GM12875 (cell line): ENCODE results near the gene HDAC10.

Source experiments
- H3K4me3 ChIP-seq: one replicate; pipeline ENCODE4 v1.5.1; 2011; ENCODE audit warnings: low read depth, low read length, control low read depth
- TF ChIP-seq, protein P1 (sequence below): IDR thresholded peaks from 2 replicates; pipeline ENCODE4 v1.5.1; 2011; ENCODE audit warnings: low read depth, mild to moderate bottlenecking, control low read depth, inconsistent platforms, low read length, moderate library complexity, borderline replicate concordance; ENCODE audit not compliant: insufficient read depth

Gene HDAC10

GRCh38 chr22:50261615-50262459 is 10.8 kb upstream of the HDAC10 start, which contains the start of gene MAPK12:
TSS of gene MAPK12 (minus strand) at chr22:50261683. CDS start at chr22:50261509, 174 bp downstream.
- TF ChIP-seq, protein P1, sequence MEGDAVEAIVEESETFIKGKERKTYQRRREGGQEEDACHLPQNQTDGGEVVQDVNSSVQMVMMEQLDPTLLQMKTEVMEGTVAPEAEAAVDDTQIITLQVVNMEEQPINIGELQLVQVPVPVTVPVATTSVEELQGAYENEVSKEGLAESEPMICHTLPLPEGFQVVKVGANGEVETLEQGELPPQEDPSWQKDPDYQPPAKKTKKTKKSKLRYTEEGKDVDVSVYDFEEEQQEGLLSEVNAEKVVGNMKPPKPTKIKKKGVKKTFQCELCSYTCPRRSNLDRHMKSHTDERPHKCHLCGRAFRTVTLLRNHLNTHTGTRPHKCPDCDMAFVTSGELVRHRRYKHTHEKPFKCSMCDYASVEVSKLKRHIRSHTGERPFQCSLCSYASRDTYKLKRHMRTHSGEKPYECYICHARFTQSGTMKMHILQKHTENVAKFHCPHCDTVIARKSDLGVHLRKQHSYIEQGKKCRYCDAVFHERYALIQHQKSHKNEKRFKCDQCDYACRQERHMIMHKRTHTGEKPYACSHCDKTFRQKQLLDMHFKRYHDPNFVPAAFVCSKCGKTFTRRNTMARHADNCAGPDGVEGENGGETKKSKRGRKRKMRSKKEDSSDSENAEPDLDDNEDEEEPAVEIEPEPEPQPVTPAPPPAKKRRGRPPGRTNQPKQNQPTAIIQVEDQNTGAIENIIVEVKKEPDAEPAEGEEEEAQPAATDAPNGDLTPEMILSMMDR: no peak
- peak within 1 kb of the TSS; percentile 77 for H3K4me3 ChIP-seq

DNA sequence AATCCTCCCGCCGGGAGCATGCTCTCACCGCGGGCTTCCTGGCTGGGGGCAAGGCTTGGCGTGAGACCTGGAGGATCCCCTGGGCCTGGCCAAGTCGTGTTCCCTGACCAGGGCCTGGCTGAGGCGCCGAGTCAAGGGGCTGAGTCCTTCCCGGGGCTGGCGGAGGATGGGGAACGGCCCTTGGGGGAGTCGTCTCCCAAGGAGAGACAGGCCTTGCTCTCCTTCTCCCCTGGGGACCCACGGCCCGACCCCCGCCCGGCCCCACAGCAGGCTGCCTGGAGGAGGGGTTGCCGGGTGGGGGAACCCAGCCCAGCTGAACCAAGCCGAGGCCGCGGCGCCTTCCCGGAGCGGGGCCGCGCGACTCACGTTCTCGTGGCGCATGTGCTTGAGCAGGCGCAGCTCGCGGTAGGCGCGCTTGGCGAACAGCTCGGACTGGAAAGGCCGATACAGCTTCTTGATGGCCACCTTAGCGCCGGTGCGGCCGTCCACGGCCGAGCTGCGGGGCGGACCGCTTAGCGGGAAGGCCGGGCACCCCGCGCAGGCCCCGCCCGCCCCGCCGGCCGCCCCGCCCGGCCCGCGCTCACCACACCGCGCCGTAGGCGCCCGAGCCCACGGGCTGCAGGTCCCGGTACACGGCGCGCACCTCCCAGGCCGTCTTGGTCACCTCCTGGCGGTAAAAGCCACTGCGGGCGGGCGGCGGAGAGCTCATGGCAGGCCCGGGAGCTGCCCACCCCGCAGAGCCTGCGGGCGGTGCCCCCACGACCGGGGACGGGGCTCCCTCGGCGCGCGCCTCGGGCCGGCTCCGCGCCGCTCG is 9.9 kb upstream of the HDAC10 start:
- TF ChIP-seq, protein P1: no peak
- peak overlapping the region; percentile 77 for H3K4me3 ChIP-seq

DNA sequence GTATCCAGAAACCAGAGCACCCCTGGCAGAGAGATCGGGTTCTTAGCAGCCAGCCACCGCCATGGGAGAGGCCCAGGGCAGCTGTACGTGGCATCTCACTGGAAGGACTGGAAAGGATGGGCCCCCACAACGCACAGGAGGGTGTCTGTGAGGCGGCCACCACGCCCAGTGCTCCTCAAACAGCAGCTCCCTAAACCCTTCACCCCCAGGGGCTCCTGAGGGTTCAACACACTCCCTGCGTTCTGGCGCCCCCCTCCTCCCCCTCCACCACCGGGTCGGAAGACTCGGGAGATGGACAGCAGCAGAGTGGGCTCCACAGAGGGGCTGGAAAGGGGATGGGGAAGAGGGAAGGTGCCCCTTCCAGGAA is 9.4 kb upstream of the HDAC10 start:
- TF ChIP-seq, protein P1: no peak
- peak overlapping the region; percentile 77 for H3K4me3 ChIP-seq

DNA sequence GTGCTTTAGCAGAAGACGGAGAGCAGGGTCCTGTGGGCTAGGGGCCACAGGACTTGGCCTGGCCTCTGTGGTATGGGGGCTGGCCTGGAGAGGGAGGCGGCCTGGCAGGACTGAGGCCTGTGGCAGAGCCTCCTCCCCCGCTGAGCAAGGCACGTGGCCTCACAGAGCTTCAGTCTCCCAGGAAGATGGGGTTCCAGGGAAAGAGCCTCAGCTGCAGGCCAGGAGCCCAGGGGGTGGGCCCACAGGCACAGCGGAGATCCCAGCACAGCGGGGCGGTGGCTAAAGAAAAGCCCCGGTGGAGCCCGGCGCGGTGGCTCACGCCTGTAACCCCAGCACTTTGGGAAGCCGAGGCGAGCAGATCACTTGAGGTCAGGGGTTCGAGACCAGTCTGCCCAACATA is 8.2 kb upstream of the HDAC10 start:
- no peak overlapping the region for H3K4me3 ChIP-seq
- TF ChIP-seq, protein P1: no peak

DNA sequence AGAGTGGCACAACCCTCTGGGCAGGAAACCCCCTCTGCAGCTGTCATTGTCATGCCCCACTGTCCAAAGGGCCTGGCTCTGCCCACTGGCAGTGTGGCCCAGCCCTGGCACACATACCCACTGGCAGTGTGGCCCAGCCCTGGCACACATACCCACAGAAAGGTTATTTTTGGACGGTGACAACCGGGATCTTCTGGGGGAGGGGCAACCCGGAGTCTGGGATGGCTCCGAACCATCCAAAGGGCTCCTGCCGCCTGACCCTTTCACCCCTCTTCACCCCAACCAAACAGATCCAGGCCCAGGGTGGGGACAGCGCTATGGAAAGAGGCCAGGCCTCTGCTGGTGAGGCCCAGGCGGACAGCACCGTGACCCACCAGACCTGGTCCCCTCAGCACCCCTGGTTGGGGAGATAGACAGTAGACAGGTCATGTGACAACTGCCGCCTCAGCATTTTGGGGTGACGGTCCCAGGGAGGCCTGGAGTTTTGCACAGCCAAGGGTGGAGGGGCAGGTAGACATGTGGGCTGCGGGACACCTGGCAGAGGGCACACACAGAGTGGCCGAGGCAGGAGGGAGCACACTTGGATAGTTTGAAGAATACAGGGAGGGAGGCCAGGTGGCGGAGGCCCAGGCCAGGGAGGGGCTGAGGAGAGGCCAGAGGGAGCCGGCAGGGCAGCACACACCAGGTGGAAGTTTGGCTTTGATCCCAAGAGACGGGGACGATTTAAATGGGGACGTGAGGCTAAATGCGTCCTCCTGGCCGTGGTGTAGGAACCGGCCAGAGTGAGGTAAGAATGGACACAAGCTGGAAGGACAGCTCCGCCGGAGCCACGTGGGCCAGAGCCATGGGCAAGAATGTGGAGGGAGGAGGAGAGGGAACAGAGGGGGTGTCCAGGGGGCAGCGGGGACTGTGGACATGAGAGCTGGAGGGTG is 7.6 kb upstream of the HDAC10 start:
- H3K4me3 ChIP-seq: no peak overlapping the region
- TF ChIP-seq, protein P1: no peak

DNA sequence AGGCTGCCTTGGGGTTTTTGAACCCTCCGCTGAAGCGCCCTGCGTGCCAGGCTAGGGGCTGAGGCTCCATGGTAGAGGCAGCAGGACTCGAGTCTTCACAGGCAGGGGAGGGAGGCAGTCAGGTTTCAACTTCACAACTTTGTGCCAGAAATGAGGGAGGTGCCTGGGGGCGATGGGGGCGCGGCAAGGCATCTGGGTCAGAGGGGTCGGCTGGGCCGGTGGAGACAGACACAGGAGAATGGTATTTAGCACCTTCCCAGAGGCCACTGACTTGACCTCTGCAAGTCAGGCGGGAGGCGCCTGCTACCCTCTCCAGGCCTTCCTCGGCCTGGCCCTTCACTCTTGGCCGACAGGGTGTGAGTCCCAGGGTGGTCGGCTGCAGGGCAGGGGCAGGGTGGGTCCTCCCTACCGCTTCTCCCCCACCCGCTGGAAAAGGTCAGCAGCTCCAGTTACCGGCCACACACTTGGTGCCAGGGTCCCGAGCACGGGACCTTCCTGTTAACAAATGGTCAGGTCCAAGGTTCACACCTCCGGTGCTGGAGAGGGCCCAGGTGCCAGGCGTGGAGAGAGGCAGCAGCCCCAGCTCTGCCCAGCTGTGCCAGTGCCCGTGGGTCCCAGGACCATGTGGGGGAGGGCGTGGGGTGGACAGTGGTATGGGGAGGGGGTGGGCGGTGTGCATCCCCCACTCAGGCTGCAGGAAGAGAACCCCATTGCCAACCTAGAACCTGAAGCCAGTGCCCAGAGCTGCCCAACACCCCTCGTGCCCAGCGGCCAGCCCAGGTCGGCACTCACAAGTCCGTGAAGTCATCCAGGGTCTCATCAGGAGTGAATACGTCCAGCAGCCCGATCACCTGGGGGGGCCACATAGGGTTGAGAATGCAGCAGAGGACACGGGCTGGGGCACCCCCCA is 6.6 kb upstream of the HDAC10 start:
- no peak overlapping the region for H3K4me3 ChIP-seq
- TF ChIP-seq, protein P1: no peak
